Measurements from ENCODE around the gene TNRC6C. TPM values are rescaled to one million over a fixed set of nuclear protein-coding genes. Genes with fewer than 3 reads are reported as not detected.

TNRC6C gene
- total and polyA plus RNA-seq, 4 donors: 2.2 to 25.9 (median 13.8) TPM

- 17 to 27% methylated on average over 17 of the region's 17 CpGs for WGBS, 2 donors
- Histone ChIP-seq H3K4me3 (no peak overlapping the region), H3K27me3 (ENCODE audit: control insufficient read depth in 3 of 3, insufficient read depth in 3 of 3, low read length in 2 of 3) (peaks cover 0 to 30% (median 2%) of the 10 kb centered on the region in 3 donors), H3K36me3 (ENCODE audit: control insufficient read depth in 4 of 4, insufficient read depth in 4 of 4, low read length in 4 of 4) (no peaks in the 10 kb centered on the region), H3K4me1 (ENCODE audit: control insufficient read depth in 5 of 5, insufficient read depth in 5 of 5, low read length in 5 of 5) (peaks cover 0 to 33% (median 0%) of the 10 kb centered on the region in 5 donors), H3K9me3 (ENCODE audit: control insufficient read depth in 4 of 4, insufficient read depth in 3 of 4, low read length in 3 of 4) (peaks cover 0 to under 1% (median 0%) of the 10 kb centered on the region in 4 donors), H3K27ac (ENCODE audit: low read depth in 1 of 2, low read length in 1 of 2) (no peak overlapping the region), H3K9ac (ENCODE audit: insufficient read depth in 1 of 2, low read length in 2 of 2) (no peak overlapping the region)
- ATAC-seq (ENCODE audit: insufficient read depth, low FRiP score) (peak; percentile 47), DNase-seq (peak in 2 of 3 donors; percentile 21 to 27)
- no peak for TF ChIP-seq CTCF (IDR thresholded peaks at IDR 0.05; ENCODE audit: control extremely low read depth, extremely low read depth)
Measured at GRCh38 chr17:77916703-77917481, 41.6 kb upstream of the TNRC6C start.

- H3K4me1 ChIP-seq (ENCODE audit: control insufficient read depth in 5 of 5, insufficient read depth in 5 of 5, low read length in 5 of 5): peaks cover 0 to 28% (median 0%) of the 10 kb centered on the region in 5 donors
- no peak overlapping the region for H3K27ac ChIP-seq (ENCODE audit: low read depth in 1 of 2, low read length in 1 of 2)
- peaks cover 0 to 30% (median 2%) of the 10 kb centered on the region in 3 donors for H3K27me3 ChIP-seq (ENCODE audit: control insufficient read depth in 3 of 3, insufficient read depth in 3 of 3, low read length in 2 of 3)
- TF ChIP-seq CTCF (IDR thresholded peaks at IDR 0.05; ENCODE audit: control extremely low read depth, extremely low read depth): no peak
- no peak overlapping the region for H3K4me3 ChIP-seq
- no peaks in the 10 kb centered on the region for H3K36me3 ChIP-seq (ENCODE audit: control insufficient read depth in 4 of 4, insufficient read depth in 4 of 4, low read length in 4 of 4)
- DNase-seq (no peak), ATAC-seq (ENCODE audit: insufficient read depth, low FRiP score) (no peak)
- peaks cover 0 to 2% (median 0%) of the 10 kb centered on the region in 4 donors for H3K9me3 ChIP-seq (ENCODE audit: control insufficient read depth in 4 of 4, insufficient read depth in 3 of 4, low read length in 3 of 4)
- 90% methylated on average over 3 of the region's 3 CpGs for WGBS, 2 donors
- H3K9ac ChIP-seq (ENCODE audit: insufficient read depth in 1 of 2, low read length in 2 of 2): no peak overlapping the region
Measured at GRCh38 chr17:77919276-77919675, 39.2 kb upstream of the TNRC6C start.

GRCh38 chr17:77923135-77923534 lies 35.4 kb upstream of the TNRC6C start:
- no peak for DNase-seq
- no peak overlapping the region for H3K4me3 ChIP-seq
- peaks cover 0 to 2% (median 0%) of the 10 kb centered on the region in 4 donors for H3K9me3 ChIP-seq (ENCODE audit: control insufficient read depth in 4 of 4, insufficient read depth in 3 of 4, low read length in 3 of 4)
- peaks cover 0 to 9% (median 0%) of the 10 kb centered on the region in 5 donors for H3K4me1 ChIP-seq (ENCODE audit: control insufficient read depth in 5 of 5, insufficient read depth in 5 of 5, low read length in 5 of 5)
- H3K27me3 ChIP-seq (ENCODE audit: control insufficient read depth in 3 of 3, insufficient read depth in 3 of 3, low read length in 2 of 3): peaks cover 0 to 2% (median 2%) of the 10 kb centered on the region in 3 donors
- H3K36me3 ChIP-seq (ENCODE audit: control insufficient read depth in 4 of 4, insufficient read depth in 4 of 4, low read length in 4 of 4): no peaks in the 10 kb centered on the region
- no peak overlapping the region for H3K9ac ChIP-seq (ENCODE audit: insufficient read depth in 1 of 2, low read length in 2 of 2)
- WGBS, 2 donors: 70 to 82% methylated on average over 9 of the region's 9 CpGs
- TF ChIP-seq CTCF (IDR thresholded peaks at IDR 0.05; ENCODE audit: control extremely low read depth, extremely low read depth): no peak
- H3K27ac ChIP-seq (ENCODE audit: low read depth in 1 of 2, low read length in 1 of 2): no peak overlapping the region
- no peak for ATAC-seq (ENCODE audit: insufficient read depth, low FRiP score)

Data from lung (tissue), 12 donors.